Omental fat pad (tissue), 4 donors: Measurements from ENCODE around the gene NPPB. TPM values are rescaled to one million over a fixed set of nuclear protein-coding genes. Genes with fewer than 3 reads are reported as not detected.

ENCODE experiments used
- ATAC-seq: fragments of 150-250 bp; one replicate; pipeline ENCODE4 v1.9.1; 2016; ENCODE audit warnings: mild to moderate bottlenecking, moderate library complexity; ENCODE audit not compliant: low FRiP score
- DNase-seq: peaks from one replicate; pipeline ENCODE4 v3.0.0-alpha.2; 2019; ENCODE audit warnings: low spot score
- CTCF ChIP-seq, 3 donors: fragments of 450-650 bp; IDR thresholded peaks; one replicate each; pipeline ENCODE4 v1.5.1; 2016 to 2017; ENCODE audit warnings: antibody characterized with exemption in 3 of 3, mild to moderate bottlenecking in 3 of 3, moderate library complexity in 2 of 3
- total RNA-seq, 4 donors: library from RNA; depleted of rRNA; stranded (reverse); fragments of >200 nt; gene quantifications; one replicate each; pipeline ENCODE4 v1.1.0, GENCODE V29; 2016

NPPB gene
- total RNA-seq, 4 donors from 2014 or later, result not detected

- no peak for TF ChIP-seq CTCF (IDR thresholded peaks at IDR 0.05)
- no peak for ATAC-seq
- no peak for DNase-seq
Measured at GRCh38 chr1:11857164-11857851, 1.4 kb downstream of the NPPB start.

GRCh38 chr1:11856698-11857097 lies 2.0 kb downstream of the NPPB start:
- no peak for DNase-seq
- TF ChIP-seq CTCF (IDR thresholded peaks at IDR 0.05), result no peak
- no peak for ATAC-seq

GRCh38 chr1:11855430-11855829 lies 3.3 kb downstream of the NPPB start:
- no peak for TF ChIP-seq CTCF (IDR thresholded peaks at IDR 0.05)
- no peak for ATAC-seq

DNA sequence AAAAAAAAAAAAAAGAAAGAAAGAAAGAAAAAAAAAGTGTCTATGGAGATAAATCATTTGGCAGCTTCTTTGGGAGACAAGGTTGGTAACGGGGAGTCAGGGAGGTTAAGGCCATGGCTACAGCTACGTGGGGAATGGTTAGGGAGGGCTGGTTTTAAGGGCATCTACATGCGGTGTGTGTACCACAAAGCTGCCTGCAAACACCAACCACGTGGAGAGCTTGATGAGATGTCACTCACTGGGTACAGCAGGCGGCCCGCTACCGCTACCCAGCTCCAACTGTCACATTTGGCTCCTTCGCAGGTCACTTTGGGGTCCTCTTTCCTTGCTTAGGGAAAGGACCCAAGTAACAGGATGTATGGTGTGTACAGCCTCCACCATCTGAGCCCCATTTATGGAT lies 4.2 kb downstream of the NPPB start:
- DNase-seq (no peak), ATAC-seq (no peak)
- no peak for TF ChIP-seq CTCF (IDR thresholded peaks at IDR 0.05)

More at GRCh38 chr1:11855430-11855829, 3.3 kb downstream of the NPPB start:
- DNase-seq, result no peak

DNA sequence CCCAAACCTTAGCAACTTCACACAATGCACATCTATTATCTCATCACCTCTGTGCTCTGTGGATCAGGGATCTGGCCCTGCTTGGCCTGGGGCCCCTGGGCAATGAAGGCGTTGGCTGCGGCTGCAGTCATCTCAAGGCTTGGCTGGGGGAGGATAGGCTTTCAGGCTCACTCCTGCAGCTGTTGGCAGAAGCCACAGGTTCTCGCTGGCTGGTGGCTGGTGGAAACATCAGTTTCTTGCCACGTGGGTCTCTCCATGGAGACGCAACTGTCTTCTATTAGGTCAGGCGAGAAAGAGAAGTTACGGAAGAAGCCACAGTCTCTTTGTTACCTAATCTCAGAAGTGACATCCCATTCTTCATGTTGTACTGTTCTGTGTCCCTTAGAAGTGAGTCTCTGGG lies 7.6 kb downstream of the NPPB start:
- ATAC-seq (no peak), DNase-seq (no peak)
- TF ChIP-seq CTCF (IDR thresholded peaks at IDR 0.05), result no peak

GRCh38 chr1:11850156-11850555 lies 8.6 kb downstream of the NPPB start:
- no peak for TF ChIP-seq CTCF (IDR thresholded peaks at IDR 0.05)
- no peak for ATAC-seq
- DNase-seq, result no peak

GRCh38 chr1:11848373-11848700 lies 10.4 kb downstream of the NPPB start:
- no peak for ATAC-seq
- DNase-seq, result no peak
- no peak for TF ChIP-seq CTCF (IDR thresholded peaks at IDR 0.05)
